HEK293 (cell line): ENCODE data around the gene FAM9B.

ENCODE experiments used
- CTCF ChIA-PET: fragments of 350-600 bp; formaldehyde crosslinking; extraction: SDS; loops from one replicate; lab custom pipeline; 2021; ENCODE audit warnings: antibody characterized with exemption; lab: Yijun Ruan, JAX
- POLR2A ChIA-PET: fragments of 300-600 bp; formaldehyde crosslinking; extraction: SDS; loops from one replicate; lab custom pipeline; 2020; ENCODE audit warnings: antibody characterized with exemption, inconsistent platforms; lab: Yijun Ruan, JAX
- H3K27ac ChIP-seq: fragments of 200-500 bp; sonication (Bioruptor generic); 2 replicates; pipeline ENCODE4 v1.5.1; 2014; ENCODE audit warnings: low read depth, low read length, control low read depth, inconsistent platforms; ENCODE audit errors: extremely low read depth
- H3K36me3 ChIP-seq, 2 experiments: fragments of 200-500 bp in 1 of 2; sonication (Bioruptor generic) in 1 of 2; 1 replicate in 1 of 2; 2 replicates in 1 of 2; pipeline ENCODE4 v1.5.1; 2014 to 2017; ENCODE audit warnings: inconsistent platforms in 2 of 2, low read length in 2 of 2; ENCODE audit not compliant: control insufficient read depth in 2 of 2, insufficient read depth in 1 of 2
- H3K4me1 ChIP-seq: fragments of 200-500 bp; sonication (Bioruptor generic); 2 replicates; pipeline ENCODE4 v1.5.1; 2014; ENCODE audit warnings: mild to moderate bottlenecking, low read length, inconsistent platforms; ENCODE audit not compliant: control insufficient read depth, insufficient read depth
- H3K4me3 ChIP-seq: 2 replicates; pipeline ENCODE4 v1.5.1; 2011; ENCODE audit warnings: low read depth, mild to moderate bottlenecking, control low read depth, low read length, moderate library complexity
- H3K9me3 ChIP-seq: fragments of 200-500 bp; sonication (Bioruptor generic); 2 replicates; pipeline ENCODE4 v1.5.1; 2014; ENCODE audit warnings: low read depth, low read length, inconsistent platforms; ENCODE audit not compliant: control insufficient read depth, insufficient read depth
- ATF2 ChIP-seq: fragments of 450-650 bp; formaldehyde crosslinking; IDR thresholded peaks from 2 replicates; pipeline ENCODE4 v1.5.1; 2016; ENCODE audit warnings: missing biosample characterization, missing genetic modification characterization, low read depth
- ELK4 ChIP-seq: IDR thresholded peaks from 2 replicates; pipeline ENCODE4 v1.6.1; 2011; ENCODE audit warnings: mild to moderate bottlenecking, low read depth, low read length, borderline replicate concordance
- FEZF1 ChIP-seq: fragments of 450-650 bp; formaldehyde crosslinking; IDR thresholded peaks from 2 replicates; pipeline ENCODE4 v1.5.1; 2016; ENCODE audit warnings: missing biosample characterization, missing genetic modification characterization
- TCF7L2 ChIP-seq: IDR thresholded peaks from 2 replicates; pipeline ENCODE4 v1.6.1; 2011; ENCODE audit warnings: low read depth, mild to moderate bottlenecking, inconsistent platforms, low read length, moderate library complexity, borderline replicate concordance
- ZBTB21 ChIP-seq: fragments of 450-650 bp; formaldehyde crosslinking; IDR thresholded peaks from 2 replicates; pipeline ENCODE4 v1.5.1; 2017; ENCODE audit warnings: missing biosample characterization, missing genetic modification characterization
- ZBTB48 ChIP-seq: fragments of 450-650 bp; formaldehyde crosslinking; IDR thresholded peaks from 2 replicates; pipeline ENCODE4 v1.5.1; 2016; ENCODE audit warnings: missing biosample characterization, missing genetic modification characterization
- ZFP41 ChIP-seq: fragments of 450-650 bp; formaldehyde crosslinking; IDR thresholded peaks from 2 replicates; pipeline ENCODE4 v1.5.1; 2016; ENCODE audit warnings: missing biosample characterization, missing genetic modification characterization, borderline replicate concordance
- ZNF132 ChIP-seq: fragments of 450-650 bp; formaldehyde crosslinking; IDR thresholded peaks from 2 replicates; pipeline ENCODE4 v1.5.1; 2017; ENCODE audit warnings: missing biosample characterization, missing genetic modification characterization, borderline replicate concordance
- ZNF335 ChIP-seq: fragments of 450-650 bp; formaldehyde crosslinking; conservative IDR thresholded peaks from 2 replicates; pipeline ENCODE4 v1.5.1; 2016; ENCODE audit warnings: missing biosample characterization, missing genetic modification characterization
- ZNF398 ChIP-seq: fragments of 450-650 bp; formaldehyde crosslinking; IDR thresholded peaks from 2 replicates; pipeline ENCODE4 v1.5.1; 2017; ENCODE audit warnings: missing biosample characterization, missing genetic modification characterization
- ZNF449 ChIP-seq: fragments of 450-650 bp; formaldehyde crosslinking; IDR thresholded peaks from 2 replicates; pipeline ENCODE4 v1.5.1; 2017; ENCODE audit warnings: missing biosample characterization, mild to moderate bottlenecking, missing genetic modification characterization, moderate library complexity
- ZNF48 ChIP-seq: fragments of 450-650 bp; formaldehyde crosslinking; IDR thresholded peaks from 2 replicates; pipeline ENCODE4 v1.5.1; 2016; ENCODE audit warnings: missing biosample characterization, missing genetic modification characterization
- ZNF514 ChIP-seq: fragments of 450-650 bp; formaldehyde crosslinking; IDR thresholded peaks from 2 replicates; pipeline ENCODE4 v1.5.1; 2016; ENCODE audit warnings: missing biosample characterization, missing genetic modification characterization
- ZNF660 ChIP-seq: fragments of 450-650 bp; IDR thresholded peaks from 2 replicates; pipeline ENCODE4 v1.5.1; 2018; ENCODE audit warnings: missing biosample characterization, mild to moderate bottlenecking, missing genetic modification characterization
- ZNF670 ChIP-seq: fragments of 450-650 bp; formaldehyde crosslinking; IDR thresholded peaks from 2 replicates; pipeline ENCODE4 v1.5.1; 2016; ENCODE audit warnings: missing biosample characterization, missing genetic modification characterization, low read depth
- ZNF677 ChIP-seq: fragments of 450-650 bp; IDR thresholded peaks from 2 replicates; pipeline ENCODE4 v1.5.0; 2018; ENCODE audit warnings: missing biosample characterization, mild to moderate bottlenecking, missing genetic modification characterization, moderate library complexity
- ZNF785 ChIP-seq: fragments of 450-650 bp; formaldehyde crosslinking; IDR thresholded peaks from 2 replicates; pipeline ENCODE4 v1.5.1; 2016; ENCODE audit warnings: missing biosample characterization, missing genetic modification characterization
- ZSCAN4 ChIP-seq: fragments of 450-650 bp; formaldehyde crosslinking; IDR thresholded peaks from 2 replicates; pipeline ENCODE4 v1.5.1; 2017; ENCODE audit warnings: missing biosample characterization, missing genetic modification characterization

The FAM9B gene

GRCh38 chrX:9074326-9074725 is 40.4 kb upstream of the FAM9B start:
- no peak for TF ChIP-seq ZBTB21 (tag by site-specific recombination)
- no peak for TF ChIP-seq ZNF677 (tag by site-specific recombination)
- CTCF ChIA-PET: no interaction called here

GRCh38 chrX:9072281-9072680 is 38.4 kb upstream of the FAM9B start:
- Histone ChIP-seq H3K4me1 (no peaks in the 10 kb centered on the region), H3K4me3 (no peak overlapping the region), H3K27ac (no peak overlapping the region), H3K36me3 (no peaks in the 10 kb centered on the region)
- ChIA-PET CTCF (no interaction called here), POLR2A (no interaction called here)
- TF ChIP-seq ZNF677 (tag by site-specific recombination) (no peak), ZSCAN4 (tag by site-specific recombination) (no peak), ELK4 (no peak), ZNF785 (no peak), TCF7L2 (no peak), ZNF335 (tag by site-specific recombination) (no peak), ZNF449 (tag by site-specific recombination) (no peak), ZNF398 (no peak), ZNF48 (tag by site-specific recombination) (no peak), FEZF1 (no peak), ZNF514 (tag by site-specific recombination) (no peak), ZFP41 (tag by site-specific recombination) (no peak), ZBTB48 (tag by site-specific recombination) (no peak), ZNF660 (tag by site-specific recombination) (no peak), ZNF670 (tag by site-specific recombination) (no peak), ZNF132 (no peak), ATF2 (tag by site-specific recombination) (no peak)
- TF ChIP-seq, all 188 proteins: peak for 0
- no peaks in the 10 kb centered on the region for H3K9me3 ChIP-seq

More at GRCh38 chrX:9074326-9074725, 40.4 kb upstream of the FAM9B start:
- Histone ChIP-seq H3K4me1 (no peaks in the 10 kb centered on the region), H3K27ac (no peak overlapping the region), H3K36me3 (no peaks in the 10 kb centered on the region), H3K4me3 (no peak overlapping the region), H3K9me3 (no peaks in the 10 kb centered on the region)
- POLR2A ChIA-PET: no interaction called here
